PC-3 (cell line): ENCODE measurements around the gene SEMA4A.

Source experiments
- CTCF ChIP-seq: fragments of 300-600 bp; sonication (generic); conservative IDR thresholded peaks from 2 replicates; pipeline ENCODE4 v1.5.1; 2017; ENCODE audit warnings: antibody characterized with exemption, low read depth, mild to moderate bottlenecking, low read length
- EZH2phosphoT487 ChIP-seq: fragments of 300-600 bp; sonication (generic); IDR thresholded peaks from 2 replicates; pipeline ENCODE4 v1.6.1; 2018; ENCODE audit warnings: mild to moderate bottlenecking, antibody characterized with exemption, low read length, borderline replicate concordance

GRCh38 chr1:156194300-156194652, 40.9 kb downstream of the SEMA4A start:
- no peak for TF ChIP-seq EZH2phosphoT487
- TF ChIP-seq CTCF: no peak
